ENCODE results near the gene GATAD2A. TPM values are rescaled to one million over a fixed set of nuclear protein-coding genes. Genes with fewer than 3 reads are reported as not detected.

Gene GATAD2A
- total RNA-seq, 1 experiment from 2014 or later = 189 TPM

DNA sequence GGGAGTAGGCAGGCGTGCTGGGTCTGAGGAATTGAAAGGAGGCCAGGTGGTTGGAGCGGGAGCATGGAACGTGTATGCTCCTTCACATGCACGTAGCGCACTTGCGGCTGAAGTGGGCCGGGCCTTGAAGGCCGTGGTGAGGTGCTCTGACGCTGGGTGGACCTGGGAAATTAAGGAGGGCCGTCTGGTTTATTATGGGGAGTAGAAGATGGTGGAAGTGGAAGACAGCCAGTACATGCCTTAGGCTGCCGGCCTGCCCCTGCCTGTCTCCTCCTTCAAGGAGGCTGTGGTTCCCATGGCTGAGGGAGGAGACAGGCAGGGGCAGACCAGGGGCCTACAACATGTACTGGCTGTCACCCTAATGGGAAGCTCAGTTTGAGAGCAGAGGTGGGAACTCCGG is 23.9 kb downstream of the GATAD2A start:
- H3K23ac ChIP-seq (ENCODE audit: insufficient read length, low read depth, low read length) = no peak overlapping the region
- H2AFZ ChIP-seq (ENCODE audit: low read length) = no peak overlapping the region
- no peak overlapping the region for H4K8ac ChIP-seq (replicated peaks; ENCODE audit: insufficient read length, low read depth, low read length)
- no peak overlapping the region for H2BK15ac ChIP-seq (ENCODE audit: low read depth, low read length)
- WGBS (ENCODE audit: extremely low coverage, insufficient read length, low lambda C conversion rate) = no CpG with 5 or more reads among the region's 12 CpGs
- H3K79me1 ChIP-seq (ENCODE audit: insufficient read depth, low read depth, low read length, poor library complexity, severe bottlenecking) = peaks cover 29% of the 10 kb centered on the region
- H3K4me1 Mint-ChIP-seq = peaks cover 44 to 47% of the 10 kb centered on the region in 2 experiments
- no peak for TF ChIP-seq CTCF (conservative IDR thresholded peaks at IDR 0.05)
- no peaks in the 10 kb centered on the region for H3K27me3 ChIP-seq (ENCODE audit: insufficient read depth, low read length)
- no peak overlapping the region for H2BK120ac ChIP-seq (ENCODE audit: low read depth, low read length, poor library complexity, severe bottlenecking)
- peaks cover 0 to 11% (median 2%) of the 10 kb centered on the region in 3 experiments; a peak in 5 of 7 replicates for H3K36me3 Mint-ChIP-seq (ENCODE audit: insufficient read depth in 1 of 3, low read depth in 3 of 3)
- H2BK12ac ChIP-seq (ENCODE audit: insufficient read length, low read depth, low read length) = no peak overlapping the region
- 0 out of 2 replicates have a peak, but pooled peaks cover 1% of the 10 kb centered on the region for H3K27me3 Mint-ChIP-seq (ENCODE audit: low read depth)
- DNase-seq = no peak
- peaks cover 3% of the 10 kb centered on the region for H4K20me1 ChIP-seq (ENCODE audit: control insufficient read depth, insufficient read depth, insufficient read length)
- no peak overlapping the region for H3K4ac ChIP-seq (ENCODE audit: low read depth, low read length)
- no peak overlapping the region for H3T11ph ChIP-seq (ENCODE audit: low read length)
- no peak overlapping the region for H3K56ac ChIP-seq (ENCODE audit: insufficient read length, low read depth, low read length)
- no peak overlapping the region for H2BK20ac ChIP-seq (ENCODE audit: low read depth, low read length, poor library complexity, severe bottlenecking)
- no peaks in the 10 kb centered on the region for H3K9me3 Mint-ChIP-seq
- H3K27ac Mint-ChIP-seq = peak overlapping the region; percentile 28 to 86 (median 57); a peak in 5 of 7 replicates
- no peak overlapping the region for H2AK5ac ChIP-seq (ENCODE audit: insufficient read length, low read length)
- no peak overlapping the region for H3K9ac ChIP-seq (ENCODE audit: extremely low read depth, insufficient read length, low read length)
- no peak overlapping the region for H4K5ac ChIP-seq (ENCODE audit: insufficient read length, low read depth, low read length)
- H3K4me1 ChIP-seq (ENCODE audit: insufficient read depth, low read length) = peaks cover 2% of the 10 kb centered on the region; the same call in 1 of the 2 replicates
- H3K27ac ChIP-seq (ENCODE audit: insufficient read length, low read depth, low read length) = no peak overlapping the region
- H3K79me2 ChIP-seq (ENCODE audit: insufficient read depth, low read length) = peaks cover 72% of the 10 kb centered on the region; the same call in 1 of the 2 replicates
- H3K23me2 ChIP-seq (ENCODE audit: insufficient read length, low read depth, low read length, poor library complexity, severe bottlenecking) = no peaks in the 10 kb centered on the region
- no peak overlapping the region for H3K4me2 ChIP-seq (ENCODE audit: insufficient read depth, insufficient read length, low read length)
- no peak overlapping the region for H3K14ac ChIP-seq (ENCODE audit: insufficient read depth, low read length)
- H3K4me3 Mint-ChIP-seq = no peak overlapping the region
- H4K91ac ChIP-seq (ENCODE audit: insufficient read length, low read depth, low read length) = no peak overlapping the region
- H2BK5ac ChIP-seq (ENCODE audit: insufficient read length, low read length) = no peak overlapping the region
- no peak overlapping the region for H3K18ac ChIP-seq (ENCODE audit: insufficient read length, low read depth, low read length)
- no peaks in the 10 kb centered on the region for H3K9me3 ChIP-seq (ENCODE audit: control insufficient read depth, low read depth, low read length)
